Activated T-cell treated with anti-CD3 and anti-CD28 coated beads, Interleukin-2, amount 50 U/mL, for 1 hour (primary cell): ENCODE measurements around the gene XIRP1.
"Not testable (repeated sequence)": the region's sequence is repeated elsewhere in the genome, so short reads cannot be mapped to it uniquely, and the experiment has no call there.

Experiments used
- DNase-seq: peaks from one replicate; pipeline ENCODE4 v3.0.0-alpha.2; 2020

XIRP1 gene

DNA sequence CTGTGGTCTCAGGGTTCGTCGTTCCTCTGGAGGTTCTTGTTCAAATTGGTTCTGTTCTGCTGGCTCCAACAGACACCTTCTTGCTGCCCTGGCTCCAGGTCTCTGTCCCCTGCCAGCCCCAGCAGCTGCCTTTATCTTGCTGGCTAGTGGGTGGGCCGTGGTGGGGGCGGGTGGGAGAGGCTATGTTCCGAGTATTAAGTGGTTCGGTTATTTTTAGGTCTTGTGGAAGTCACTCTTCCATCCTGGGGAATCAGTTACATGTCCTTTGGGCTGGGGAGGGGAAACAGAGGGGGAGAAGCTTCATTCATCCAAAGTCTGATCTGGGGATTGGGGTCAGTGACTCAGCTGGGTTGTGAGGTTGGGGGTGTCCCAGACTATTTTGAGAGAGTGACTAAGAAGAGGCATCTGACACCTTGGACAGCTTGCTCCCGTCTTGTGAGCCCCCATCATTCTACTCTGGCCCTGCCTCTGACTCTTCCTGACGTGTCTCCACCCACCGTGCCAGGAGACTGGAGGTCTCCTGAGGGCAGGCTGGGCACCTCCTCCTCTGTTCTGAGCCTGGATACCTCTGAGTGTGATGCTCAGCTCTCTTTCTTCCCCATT is at the start of gene XIRP1:
Gene XIRP1, minus strand, starts transcription at position 106 of the 603 bp plus-strand sequence. CDS start 3,150 bp downstream, outside the sequence.
- no peak for DNase-seq

DNA sequence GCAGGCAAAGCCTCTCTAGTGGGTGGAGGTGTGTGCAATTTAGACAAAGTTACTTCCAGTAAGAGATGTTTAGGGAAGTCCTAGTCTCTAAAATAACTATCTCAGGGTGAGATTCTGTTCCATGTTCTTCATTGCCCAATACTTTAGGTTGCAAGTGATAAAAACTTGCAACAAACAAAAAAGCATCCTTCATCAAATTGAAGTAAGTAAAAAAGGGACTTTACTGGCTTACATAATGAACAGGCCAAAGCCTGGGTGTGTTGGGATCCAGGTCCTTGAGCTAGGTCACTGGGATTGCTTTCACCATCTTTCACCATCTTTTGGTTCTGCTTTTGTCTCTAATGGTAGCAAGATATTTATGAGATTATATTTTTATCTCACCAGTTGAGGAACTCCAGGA is 49.2 kb upstream of the XIRP1 start:
- no peak for DNase-seq

GRCh38 chr3:39237027-39237426 is 44.6 kb upstream of the XIRP1 start:
- no peak for DNase-seq

GRCh38 chr3:39234651-39235050 is 42.3 kb upstream of the XIRP1 start:
- no peak for DNase-seq

- DNase-seq, result no peak
These were observed 40.5 kb upstream of the XIRP1 start for GRCh38 chr3:39232859-39233258.

DNA sequence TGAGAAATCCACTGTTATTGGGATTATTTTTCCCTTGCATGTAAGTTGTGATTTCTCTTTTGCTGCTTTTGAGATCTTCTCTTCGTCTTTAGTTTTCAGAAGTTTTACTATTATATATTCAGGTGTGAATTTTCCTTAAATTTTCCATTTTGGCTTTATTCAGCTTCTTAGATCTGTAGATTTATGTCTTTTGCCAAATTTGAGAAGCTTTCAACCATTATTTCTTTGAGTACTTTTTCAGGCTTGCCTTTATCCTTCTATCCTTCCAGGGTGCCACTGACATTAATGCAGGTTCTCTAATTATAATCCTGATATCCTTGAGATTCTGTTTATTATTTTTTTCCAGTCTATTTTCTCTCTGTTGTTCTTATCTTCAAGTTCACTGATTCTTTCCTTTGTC is 38.1 kb upstream of the XIRP1 start:
- DNase-seq, result no peak

DNA sequence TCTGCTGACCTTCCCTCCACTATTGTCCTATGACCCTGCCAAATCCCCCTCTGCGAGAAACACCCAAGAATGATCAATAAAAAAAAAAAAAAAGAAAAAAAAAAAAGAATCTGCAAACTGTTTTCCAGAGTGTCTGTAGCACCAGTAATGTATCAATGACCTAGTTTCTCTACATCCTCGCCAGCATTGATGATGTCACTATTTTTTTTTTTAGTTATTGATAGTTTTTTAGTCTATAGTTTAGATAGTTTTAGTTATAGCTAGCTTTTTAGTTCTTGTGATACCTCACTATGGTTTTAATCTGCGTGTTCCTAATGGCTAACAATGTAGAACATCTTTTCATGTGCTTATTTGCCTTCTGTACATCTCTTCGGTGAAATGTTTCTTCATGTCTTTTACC is 36.1 kb upstream of the XIRP1 start:
- DNase-seq, result no peak

DNA sequence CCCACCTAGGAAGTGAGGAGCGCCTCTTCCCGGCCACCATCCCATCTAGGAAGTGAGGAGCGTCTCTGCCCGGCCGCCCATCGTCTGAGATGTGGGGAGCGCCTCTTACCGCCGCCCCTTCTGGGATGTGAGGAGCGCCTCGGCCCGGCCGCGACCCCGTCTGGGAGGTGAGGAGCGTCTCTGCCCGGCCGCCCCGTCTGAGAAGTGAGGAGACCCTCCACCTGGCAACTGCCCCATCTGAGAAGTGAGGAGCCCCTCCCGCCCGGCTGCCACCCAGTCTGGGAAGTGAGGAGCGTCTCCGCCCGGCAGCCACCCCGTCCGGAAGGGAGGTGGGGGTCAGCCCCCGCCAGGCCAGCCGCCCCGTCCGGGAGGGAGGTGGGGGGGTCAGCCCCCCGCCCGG is 35.2 kb upstream of the XIRP1 start:
- not testable (repeated sequence) for DNase-seq

DNA sequence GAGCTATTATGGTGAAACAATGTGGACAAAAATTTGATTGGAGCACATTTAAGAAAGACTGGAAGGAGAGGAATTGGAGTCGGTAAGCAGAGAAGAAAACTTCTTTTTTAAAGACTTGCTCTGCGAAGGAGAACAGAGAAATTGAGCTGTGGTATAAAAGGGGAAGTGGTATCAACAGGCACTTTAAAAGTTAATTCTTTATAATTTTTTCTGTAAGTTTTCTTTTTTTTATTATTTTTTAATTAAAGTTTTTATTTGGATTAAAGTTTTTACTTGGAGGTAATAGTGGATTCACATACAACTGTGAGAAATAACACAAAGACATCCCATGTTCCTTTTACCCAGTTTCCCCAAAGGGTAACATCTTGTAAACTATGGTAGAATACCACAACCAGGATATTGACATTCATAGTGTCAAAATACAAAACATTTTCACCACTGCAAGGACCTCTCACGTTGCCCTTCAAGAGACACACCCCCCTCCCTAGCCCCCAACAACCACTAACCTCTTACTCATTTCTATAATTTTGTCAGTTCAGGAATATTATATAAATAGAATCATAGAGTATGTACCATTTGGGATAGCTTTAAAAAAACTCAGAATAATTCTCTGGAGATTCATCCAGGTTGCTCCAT is 33.8 kb upstream of the XIRP1 start:
- no peak for DNase-seq

GRCh38 chr3:39224288-39224687 is 31.9 kb upstream of the XIRP1 start:
- no peak for DNase-seq

DNA sequence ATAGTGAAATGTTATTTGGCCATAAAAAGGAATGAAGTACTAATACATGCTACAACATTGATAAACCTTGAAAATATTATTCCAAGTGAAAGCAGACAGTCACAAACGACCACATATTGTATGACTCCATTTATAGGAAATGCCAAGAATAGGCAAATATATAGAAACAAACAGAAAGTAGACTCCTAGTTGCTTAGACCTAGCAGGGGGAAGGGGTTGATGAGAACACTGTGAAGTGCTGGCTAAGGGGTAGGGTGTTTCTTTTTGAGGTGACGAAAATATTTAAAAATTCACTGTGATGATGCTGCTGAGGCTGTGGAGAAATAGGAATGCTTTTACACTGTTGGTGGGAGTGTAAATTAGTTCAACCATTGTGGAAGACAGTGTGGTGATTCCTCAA is 30.5 kb upstream of the XIRP1 start:
- DNase-seq, result no peak

GRCh38 chr3:39222462-39222861 is 30.1 kb upstream of the XIRP1 start:
- no peak for DNase-seq

DNA sequence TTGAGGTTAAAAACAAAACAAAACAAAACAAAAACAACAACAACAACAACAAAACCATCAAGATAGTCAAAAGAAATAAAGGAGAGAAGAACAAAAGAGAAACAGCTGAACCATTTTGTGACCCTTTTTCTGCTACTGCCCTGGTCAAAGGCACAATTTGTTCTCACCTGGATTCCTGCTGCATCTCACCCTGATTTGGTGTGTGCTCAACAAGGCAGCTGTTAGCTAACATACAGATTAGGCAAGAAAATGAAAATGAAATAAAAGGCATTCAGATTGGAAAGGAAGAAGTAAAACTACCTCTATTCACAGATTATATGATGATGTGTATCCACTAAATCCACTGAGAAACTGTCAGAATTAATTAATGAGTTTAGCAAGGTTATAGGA is 28.7 kb upstream of the XIRP1 start:
- no peak for DNase-seq

DNA sequence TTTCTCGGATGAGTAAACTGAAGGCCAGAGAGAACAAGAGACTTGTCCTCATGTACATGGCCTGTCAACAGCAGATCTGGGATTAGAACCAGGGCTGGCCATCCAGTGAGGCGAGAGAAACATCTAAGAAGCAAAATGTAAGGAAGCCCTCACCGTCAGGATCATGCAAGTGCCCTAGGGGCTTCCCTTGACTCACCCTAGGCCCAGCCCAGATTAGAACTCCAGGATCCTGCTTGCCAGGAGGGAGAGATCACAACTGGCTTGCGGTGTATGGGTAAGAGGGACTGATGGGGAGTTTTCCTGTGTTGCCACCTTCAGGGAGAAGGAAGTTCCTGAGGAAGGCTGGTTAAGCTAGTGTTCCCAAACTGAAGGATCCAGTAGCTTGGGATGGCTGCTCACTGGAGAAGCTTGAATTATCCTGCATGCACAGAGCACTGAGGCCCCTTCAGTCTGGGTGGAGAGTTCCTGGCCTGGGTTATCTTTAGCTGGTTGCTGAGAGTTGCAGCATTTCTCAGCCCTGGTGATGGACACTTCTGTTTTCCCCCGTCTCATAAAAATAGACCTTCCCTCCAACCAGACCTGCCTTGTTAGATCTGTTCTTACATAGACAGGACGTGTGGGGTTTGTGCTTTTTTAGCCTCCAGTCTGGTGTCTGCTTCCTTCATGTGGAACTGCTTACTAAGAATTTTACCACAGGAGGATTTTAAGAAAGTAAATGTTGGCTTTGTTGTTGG is 28.2 kb upstream of the XIRP1 start:
- no peak for DNase-seq

DNA sequence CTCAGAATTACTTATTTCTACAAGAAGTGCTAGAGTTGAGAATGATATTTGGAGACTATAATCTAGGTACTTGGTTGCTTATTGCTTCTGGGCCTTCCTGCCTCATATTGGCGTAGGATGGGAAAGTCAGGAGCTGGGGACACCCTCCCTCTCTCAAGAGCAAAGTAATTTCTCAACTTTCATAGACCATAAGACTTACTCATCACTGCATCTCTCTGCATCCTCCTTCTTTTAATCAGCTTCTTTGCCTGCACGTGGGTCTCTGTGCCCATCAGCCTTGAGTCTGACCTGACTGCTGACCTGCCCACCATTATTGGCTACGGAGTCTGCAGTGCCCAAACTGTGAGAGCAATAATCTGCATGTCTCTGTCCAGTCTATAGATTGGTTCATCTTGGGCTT is 27.3 kb upstream of the XIRP1 start:
- DNase-seq, result no peak

- DNase-seq, result no peak
These were observed 23.9 kb upstream of the XIRP1 start for GRCh38 chr3:39216176-39216790.

- no peak for DNase-seq
These were observed 21.2 kb upstream of the XIRP1 start for GRCh38 chr3:39213613-39214012.

- DNase-seq, result no peak
These were observed 20.3 kb upstream of the XIRP1 start for GRCh38 chr3:39212665-39213064.

- no peak for DNase-seq
These were observed 19.1 kb upstream of the XIRP1 start for GRCh38 chr3:39211332-39212130.

- DNase-seq, result no peak
These were observed 17.7 kb upstream of the XIRP1 start for GRCh38 chr3:39210078-39210477.

DNA sequence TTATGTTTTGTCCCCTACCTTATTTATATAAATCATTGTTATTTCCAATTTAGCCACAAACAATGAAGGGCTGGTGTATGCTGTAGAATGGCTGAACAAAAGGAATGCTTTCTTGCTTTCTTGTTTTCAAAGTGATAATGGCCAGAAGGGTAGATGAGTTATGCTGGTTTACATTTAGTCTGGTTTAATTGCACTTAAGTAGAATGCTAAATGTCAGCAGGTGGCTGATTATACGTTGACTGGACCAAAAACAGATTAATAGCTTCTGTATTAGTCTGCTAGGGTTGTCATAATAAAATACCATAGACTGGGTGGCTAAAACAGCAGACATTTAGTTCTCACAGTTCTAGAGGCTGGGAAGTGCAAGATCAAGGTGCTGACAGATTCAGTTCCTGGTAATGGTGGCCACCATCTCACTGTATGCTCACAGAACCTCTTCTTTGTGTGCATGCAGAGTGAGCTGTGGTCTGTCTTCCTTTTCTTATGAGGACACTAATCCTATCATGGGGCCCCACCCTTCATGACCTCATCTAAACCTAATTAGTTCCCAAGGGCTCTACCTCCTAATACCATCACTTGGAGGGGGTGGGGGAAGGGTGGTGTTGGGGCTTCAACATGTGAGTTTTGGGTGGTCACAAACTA is 17.1 kb upstream of the XIRP1 start:
- no peak for DNase-seq

GRCh38 chr3:39208463-39209055 is 16.2 kb upstream of the XIRP1 start:
- DNase-seq, result no peak
